OCI-LY7 (cell line): Measurements from ENCODE around the gene CDC42. TPM values are rescaled to one million over a fixed set of nuclear protein-coding genes. Genes with fewer than 3 reads are reported as not detected.

Source experiments
- BruUV-seq: library from RNA; stranded (reverse); fragments of 400-500 nt; replicated peaks from 2 replicates; lab custom pipeline; 2021; lab: Mats Ljungman, UMichigan
- CTCF ChIA-PET: fragments of 300-600 bp; sonication (Branson Sonifier 250); formaldehyde crosslinking; loops from one replicate; lab custom pipeline; 2022; ENCODE audit warnings: antibody characterized with exemption; ENCODE audit not compliant: unreplicated experiment; lab: Charles Lee
- POLR2A ChIA-PET: fragments of 300-600 bp; sonication (Branson Sonifier 250); formaldehyde crosslinking; loops from one replicate; lab custom pipeline; 2022; ENCODE audit warnings: antibody characterized with exemption; lab: Charles Lee
- DNase-seq: peaks from one replicate; pipeline ENCODE4 v3.0.0-alpha.2; 2015; ENCODE audit warnings: low spot score
- H2AFZ ChIP-seq: fragments of 200-600 bp; sonication (generic), shearing (Covaris generic); 2 replicates; pipeline ENCODE4 v1.6.1; 2014; ENCODE audit warnings: mild to moderate bottlenecking, antibody characterized with exemption, low read length, moderate library complexity
- H3K27ac ChIP-seq: fragments of 200-600 bp; sonication (generic); 2 replicates; pipeline ENCODE4 v1.5.1; 2014; ENCODE audit warnings: mixed run types, low read depth, mild to moderate bottlenecking, moderate library complexity, low read length, inconsistent platforms; ENCODE audit not compliant: poor library complexity, severe bottlenecking
- H3K36me3 ChIP-seq: fragments of 200-600 bp; sonication (generic); 2 replicates; pipeline ENCODE4 v1.6.1; 2014; ENCODE audit warnings: mild to moderate bottlenecking, antibody characterized with exemption, low read length, moderate library complexity, mixed read lengths; ENCODE audit not compliant: insufficient read depth
- H3K4me1 ChIP-seq: fragments of 200-600 bp; sonication (generic); 2 replicates; pipeline ENCODE4 v1.5.1; 2014; ENCODE audit warnings: mild to moderate bottlenecking, low read length; ENCODE audit not compliant: insufficient read depth, poor library complexity, severe bottlenecking
- H3K4me2 ChIP-seq: fragments of 200-600 bp; sonication (generic); 2 replicates; pipeline ENCODE4 v1.6.1; 2014; ENCODE audit warnings: mild to moderate bottlenecking, low read length
- H3K4me3 ChIP-seq: fragments of 200-600 bp; sonication (generic); 2 replicates; pipeline ENCODE4 v1.5.1; 2014; ENCODE audit warnings: mild to moderate bottlenecking, low read depth, low read length; ENCODE audit not compliant: poor library complexity, severe bottlenecking
- H3K79me2 ChIP-seq: fragments of 200-600 bp; sonication (generic); 2 replicates; pipeline ENCODE4 v1.6.1; 2016; ENCODE audit warnings: low read depth, mild to moderate bottlenecking, low read length, moderate library complexity, mixed read lengths; ENCODE audit not compliant: insufficient read depth
- H3K9me2 ChIP-seq: fragments of 200-600 bp; sonication (generic); 2 replicates; pipeline ENCODE4 v1.6.1; 2016; ENCODE audit warnings: mild to moderate bottlenecking, low read length, mixed read lengths; ENCODE audit not compliant: insufficient read depth
- H3K9me3 ChIP-seq: fragments of 200-600 bp; sonication (generic); 2 replicates; pipeline ENCODE4 v1.6.1; 2014; ENCODE audit warnings: mild to moderate bottlenecking, mixed run types, low read length, mixed read lengths
- H4K20me1 ChIP-seq: fragments of 200-600 bp; sonication (generic); 2 replicates; pipeline ENCODE4 v1.6.1; 2014; ENCODE audit warnings: mild to moderate bottlenecking, antibody characterized with exemption, low read length, moderate library complexity, mixed read lengths; ENCODE audit not compliant: insufficient read depth
- CTCF ChIP-seq: fragments of 200-600 bp; sonication (generic); conservative IDR thresholded peaks from 2 replicates; pipeline ENCODE4 v1.5.1; 2014; ENCODE audit warnings: mild to moderate bottlenecking, antibody characterized with exemption, low read length, moderate library complexity, mixed read lengths
- EZH2phosphoT487 ChIP-seq: fragments of 200-600 bp; sonication (generic); IDR thresholded peaks from 2 replicates; pipeline ENCODE4 v1.6.1; 2018; ENCODE audit warnings: low read depth, borderline replicate concordance, mild to moderate bottlenecking, mixed run types, antibody characterized with exemption, low read length, moderate library complexity, mixed read lengths
- intact Hi-C: fragments of 100-400 bp; cut with micrococcal nuclease; formaldehyde crosslinking; loops from one replicate; pipeline ENCODE4 v1.10.0; 2022; ENCODE audit not compliant: unreplicated experiment
- total RNA-seq, 2 experiments: library from RNA; depleted of rRNA in 1 of 2; stranded (reverse); fragments of >200 nt in 1 of 2; shearing (Covaris generic) in 1 of 2; gene quantifications; 2 replicates each; pipeline ENCODE4 v1.2.3, GENCODE V29; 2014 to 2022

Gene CDC42
- total RNA-seq, 2 experiments from 2014 or later: 109 to 157 TPM

- H2AFZ ChIP-seq: no peak overlapping the region
- no peak overlapping the region for H3K27ac ChIP-seq
- no peaks in the 10 kb centered on the region for H4K20me1 ChIP-seq
- H3K9me2 ChIP-seq: no peaks in the 10 kb centered on the region
- BruUV-seq: no TSS peak
- intact Hi-C loops: loop anchor here (5.0 to 10.0 kb wide), 2 partner anchors 84 to 511 kb away; partner anchors contain the start of gene C1QC
- ChIA-PET POLR2A (no interaction called here), CTCF (no interaction called here)
- no peaks in the 10 kb centered on the region for H3K4me1 ChIP-seq
- H3K79me2 ChIP-seq: no peaks in the 10 kb centered on the region
- TF ChIP-seq CTCF: no peak
- DNase-seq: no peak
- no peak overlapping the region for H3K4me2 ChIP-seq
- no peaks in the 10 kb centered on the region for H3K9me3 ChIP-seq
- no peak overlapping the region for H3K4me3 ChIP-seq
- H3K36me3 ChIP-seq: no peaks in the 10 kb centered on the region
Observed at GRCh38 chr1:22131062-22131461, 78.6 kb downstream of the CDC42 start.

GRCh38 chr1:22131875-22132486 is 79.5 kb downstream of the CDC42 start:
- BruUV-seq: no TSS peak
- Histone ChIP-seq H3K36me3 (no peaks in the 10 kb centered on the region), H3K9me3 (no peaks in the 10 kb centered on the region), H4K20me1 (no peaks in the 10 kb centered on the region), H3K4me3 (no peak overlapping the region), H3K4me2 (no peak overlapping the region), H3K4me1 (peaks cover 1% of the 10 kb centered on the region), H2AFZ (no peak overlapping the region), H3K27ac (no peak overlapping the region), H3K9me2 (no peaks in the 10 kb centered on the region), H3K79me2 (no peaks in the 10 kb centered on the region)
- ChIA-PET CTCF (interaction anchor here (0.6 kb wide), 1 partner anchor 1964 kb away, joined by 3 read pairs; no protein-coding TSS in a partner anchor), POLR2A (interaction anchor here (0.7 kb wide), 1 partner anchor 9 kb away, joined by 4 read pairs; no protein-coding TSS in a partner anchor)
- intact Hi-C loops: loop anchor here (1.0 to 10.0 kb wide), 4 partner anchors 83 to 510 kb away; partner anchors contain the start of gene C1QC
- TF ChIP-seq CTCF (peak; percentile 85), EZH2phosphoT487 (no peak)
- peak; percentile 66 for DNase-seq
